Endothelial cell of umbilical vein (primary cell): ENCODE results near the gene COMMD9. TPM values are rescaled to one million over a fixed set of nuclear protein-coding genes. Genes with fewer than 3 reads are reported as not detected.

Experiments
- BruUV-seq: library from RNA; stranded (reverse); fragments of 400-500 nt; replicated peaks from 2 replicates; lab custom pipeline; 2021; lab: Mats Ljungman, UMichigan
- CTCF ChIA-PET: fragments of 300-600, 350-600 bp; sonication (Branson Sonifier 250); formaldehyde crosslinking; loops from one replicate; lab custom pipeline; 2021; ENCODE audit warnings: antibody characterized with exemption, inconsistent platforms; lab: Charles Lee
- POLR2A ChIA-PET: fragments of 300-600, 350-600 bp; sonication (Branson Sonifier 250); formaldehyde crosslinking; loops from one replicate; lab custom pipeline; 2021; ENCODE audit warnings: antibody characterized with exemption, inconsistent platforms; lab: Charles Lee
- DNase-seq: peaks from one replicate; pipeline ENCODE4 v3.0.0-alpha.2; 2011; ENCODE audit warnings: low read depth, low spot score
- FAIRE-seq: peaks from 2 replicates; lab custom pipeline; 2011; peaks lifted over from hg19 to GRCh38; lab: Jason Lieb, UNC
- H2AFZ ChIP-seq: 2 replicates; pipeline ENCODE4 v1.6.0; 2012; ENCODE audit warnings: low read depth, low read length, control low read depth, inconsistent platforms
- H3K27ac ChIP-seq: 2 replicates; pipeline ENCODE4 v1.5.1; 2011; ENCODE audit warnings: low read depth, mild to moderate bottlenecking, control low read depth, low read length, moderate library complexity; ENCODE audit not compliant: insufficient read depth
- H3K27me3 ChIP-seq, 2 experiments: 2 replicates each; pipeline versions ENCODE4 v1.6.0 to v1.6.1; 2011; ENCODE audit warnings: low read length in 2 of 2, mixed read lengths in 1 of 2; ENCODE audit not compliant: control insufficient read depth in 2 of 2, insufficient read depth in 2 of 2
- H3K36me3 ChIP-seq, 2 experiments: 2 replicates in 1 of 2; 3 replicates in 1 of 2; pipeline ENCODE4 v1.5.1; 2011; ENCODE audit warnings: low read length in 2 of 2, mild to moderate bottlenecking in 1 of 2, moderate library complexity in 1 of 2; ENCODE audit not compliant: control insufficient read depth in 2 of 2, insufficient read depth in 2 of 2; ENCODE audit errors: extremely low read depth in 1 of 2
- H3K4me1 ChIP-seq: 3 replicates; pipeline ENCODE4 v1.5.1; 2011; ENCODE audit warnings: mild to moderate bottlenecking, low read length; ENCODE audit not compliant: control insufficient read depth, insufficient read depth; ENCODE audit errors: extremely low read depth
- H3K4me2 ChIP-seq: 2 replicates; pipeline ENCODE4 v1.6.1; 2011; ENCODE audit warnings: low read length, control low read depth, mixed read lengths; ENCODE audit not compliant: insufficient read depth
- H3K4me3 ChIP-seq, 3 experiments: fragments of 200-600 bp in 1 of 3; sonication (generic), shearing (Covaris generic) in 1 of 3; replicated peaks in 1 of 3; 2 replicates each; pipeline ENCODE4 v1.5.1; 2011 to 2016; ENCODE audit warnings: control low read depth in 3 of 3, low read length in 3 of 3, mild to moderate bottlenecking in 2 of 3, inconsistent platforms in 1 of 3, low read depth in 1 of 3, moderate library complexity in 1 of 3; ENCODE audit not compliant: insufficient read depth in 1 of 3
- H3K79me2 ChIP-seq: 2 replicates; pipeline ENCODE4 v1.6.0; 2012; ENCODE audit warnings: low read length, inconsistent platforms; ENCODE audit not compliant: control insufficient read depth, insufficient read depth
- H3K9ac ChIP-seq: replicated peaks from 2 replicates; pipeline ENCODE3; 2011; ENCODE audit warnings: low read length, control low read depth; ENCODE audit not compliant: insufficient read depth; ENCODE audit errors: extremely low read depth
- H3K9me1 ChIP-seq: replicated peaks from 3 replicates; pipeline ENCODE4 v1.6.0; 2011; ENCODE audit warnings: mild to moderate bottlenecking, low read length; ENCODE audit not compliant: control insufficient read depth, insufficient read depth; ENCODE audit errors: extremely low read depth
- H3K9me3 ChIP-seq: replicated peaks from 2 replicates; pipeline ENCODE4 v1.5.1; 2012; ENCODE audit warnings: low read length, inconsistent platforms; ENCODE audit not compliant: control insufficient read depth, insufficient read depth
- H4K20me1 ChIP-seq: replicated peaks from 2 replicates; pipeline ENCODE3; 2011; ENCODE audit warnings: mild to moderate bottlenecking, low read length; ENCODE audit not compliant: control insufficient read depth, insufficient read depth; ENCODE audit errors: extremely low read depth
- CTCF ChIP-seq, 2 donors: IDR thresholded peaks; 1 replicate in 1 of 2; 2 replicates in 1 of 2; pipeline ENCODE4 v1.5.1; 2011; ENCODE audit warnings: low read length in 2 of 2, mild to moderate bottlenecking in 2 of 2, moderate library complexity in 2 of 2, control low read depth in 1 of 2, inconsistent platforms in 1 of 2, low read depth in 1 of 2; ENCODE audit not compliant: insufficient read depth in 1 of 2; ENCODE audit errors: extremely low read depth in 1 of 2
- EZH2 ChIP-seq: IDR thresholded peaks from 2 replicates; pipeline ENCODE4 v1.6.1; 2012; ENCODE audit warnings: borderline replicate concordance, low read depth, mild to moderate bottlenecking, moderate library complexity, low read length, inconsistent platforms; ENCODE audit not compliant: severe bottlenecking
- FOS ChIP-seq: IDR thresholded peaks from 2 replicates; pipeline ENCODE4 v1.6.1; 2011; ENCODE audit warnings: mild to moderate bottlenecking, low read length, moderate library complexity, borderline replicate concordance; ENCODE audit not compliant: insufficient read depth
- GATA2 ChIP-seq: IDR thresholded peaks from 2 replicates; pipeline ENCODE4 v1.7.0; 2011; ENCODE audit warnings: low read depth, mild to moderate bottlenecking, moderate library complexity, mixed read lengths, low read length; ENCODE audit not compliant: insufficient read length, insufficient read depth
- JUN ChIP-seq: IDR thresholded peaks from 2 replicates; pipeline ENCODE4 v1.6.1; 2011; ENCODE audit warnings: borderline replicate concordance, low read depth; ENCODE audit not compliant: insufficient read length, insufficient read depth
- MAX ChIP-seq: IDR thresholded peaks from 2 replicates; pipeline ENCODE4 v1.6.1; 2011; ENCODE audit not compliant: insufficient read depth, insufficient read length
- MYC ChIP-seq: IDR thresholded peaks from one replicate; pipeline ENCODE4 v1.6.1; 2011; ENCODE audit warnings: mild to moderate bottlenecking, low read depth, low read length
- POLR2AphosphoS5 ChIP-seq: IDR thresholded peaks from 2 replicates; pipeline ENCODE4 v1.6.1; 2012; ENCODE audit warnings: low read depth, mild to moderate bottlenecking, control low read depth, low read length, moderate library complexity; ENCODE audit not compliant: insufficient read depth
- dilution Hi-C: fragments of 300-500 bp; cut with MboI; formaldehyde crosslinking; loops from one replicate; pipeline ENCODE4 v1.15.0; 2019; ENCODE audit warnings: low sequenced_read_pairs; ENCODE audit not compliant: extremely low pct_ligation_motif_present
- intact Hi-C: fragments of 100-400 bp; cut with micrococcal nuclease; formaldehyde crosslinking; loops from one replicate; pipeline ENCODE4 v1.10.0; 2022
- polyA plus RNA-seq, 4 experiments: library from polyadenylated mRNA; depleted of rRNA in 3 of 4; stranded (reverse) in 3 of 4; unstranded in 1 of 4; fragments of >200 nt; gene quantifications; 2 replicates each; pipeline versions ENCODE4 v1.2.1 to v1.2.3, GENCODE V29; 2011 to 2012; ENCODE audit warnings: missing spikeins in 1 of 4
- total RNA-seq: library from RNA; stranded (reverse); gene quantifications from 2 replicates; pipeline ENCODE4 v1.2.3, GENCODE V29; 2021

The COMMD9 gene
- total and polyA plus RNA-seq, 2 donors (not counting 3 experiments of a cell fraction or from before 2014, with no cell fraction given), result 65.1 to 78.9 TPM

GRCh38 chr11:36247493-36247892 lies 41.7 kb downstream of the COMMD9 start:
- TF ChIP-seq GATA2, result no peak
- TF ChIP-seq MYC, result no peak
- no peak for TF ChIP-seq CTCF (IDR thresholded peaks at IDR 0.05; ENCODE audit: extremely low read depth in 1 of 2, insufficient read depth in 1 of 2, low read depth in 1 of 2, low read length in 2 of 2)
- TF ChIP-seq MAX, result no peak
- no peak for TF ChIP-seq FOS
- TF ChIP-seq EZH2, result no peak
- no peak for TF ChIP-seq JUN
- TF ChIP-seq POLR2AphosphoS5, result no peak
- BruUV-seq, result no TSS peak
- ChIA-PET POLR2A (no interaction called here), CTCF (interaction anchor here (1.0 to 3.2 kb wide), 3 partner anchors 11 to 426 kb away, joined by 3 to 28 read pairs (median 16); no protein-coding TSS in a partner anchor)
- FAIRE-seq (no peak), DNase-seq (no peak)
- Histone ChIP-seq H3K9me3 (no peaks in the 10 kb centered on the region), H3K4me2 (no peak overlapping the region), H3K36me3 (no peaks in the 10 kb centered on the region), H2AFZ (no peak overlapping the region), H3K9me1 (no peaks in the 10 kb centered on the region), H3K27me3 (peaks cover 6 to 13% of the 10 kb centered on the region in 2 experiments), H4K20me1 (no peaks in the 10 kb centered on the region), H3K4me1 (no peaks in the 10 kb centered on the region), H3K4me3 (no peak overlapping the region), H3K27ac (no peak overlapping the region), H3K9ac (no peak overlapping the region), H3K79me2 (no peaks in the 10 kb centered on the region)
- dilution Hi-C loops (no loop called here), intact Hi-C loops (no loop called here)
